OCI-LY7 (cell line): ENCODE measurements around the gene SERTAD2. TPM values are rescaled to one million over a fixed set of nuclear protein-coding genes. Genes with fewer than 3 reads are reported as not detected.

ENCODE experiments used
- BruUV-seq: library from RNA; stranded (reverse); fragments of 400-500 nt; replicated peaks from 2 replicates; lab custom pipeline; 2021; lab: Mats Ljungman, UMichigan
- CTCF ChIA-PET: fragments of 300-600 bp; sonication (Branson Sonifier 250); formaldehyde crosslinking; loops from one replicate; lab custom pipeline; 2022; ENCODE audit warnings: antibody characterized with exemption; ENCODE audit not compliant: unreplicated experiment; lab: Charles Lee
- POLR2A ChIA-PET: fragments of 300-600 bp; sonication (Branson Sonifier 250); formaldehyde crosslinking; loops from one replicate; lab custom pipeline; 2022; ENCODE audit warnings: antibody characterized with exemption; lab: Charles Lee
- DNase-seq: peaks from one replicate; pipeline ENCODE4 v3.0.0-alpha.2; 2015; ENCODE audit warnings: low spot score
- H2AFZ ChIP-seq: fragments of 200-600 bp; sonication (generic), shearing (Covaris generic); 2 replicates; pipeline ENCODE4 v1.6.1; 2014; ENCODE audit warnings: mild to moderate bottlenecking, antibody characterized with exemption, low read length, moderate library complexity
- H3K27ac ChIP-seq: fragments of 200-600 bp; sonication (generic); 2 replicates; pipeline ENCODE4 v1.5.1; 2014; ENCODE audit warnings: mixed run types, low read depth, mild to moderate bottlenecking, moderate library complexity, low read length, inconsistent platforms; ENCODE audit not compliant: poor library complexity, severe bottlenecking
- H3K36me3 ChIP-seq: fragments of 200-600 bp; sonication (generic); 2 replicates; pipeline ENCODE4 v1.6.1; 2014; ENCODE audit warnings: mild to moderate bottlenecking, antibody characterized with exemption, low read length, moderate library complexity, mixed read lengths; ENCODE audit not compliant: insufficient read depth
- H3K4me1 ChIP-seq: fragments of 200-600 bp; sonication (generic); 2 replicates; pipeline ENCODE4 v1.5.1; 2014; ENCODE audit warnings: mild to moderate bottlenecking, low read length; ENCODE audit not compliant: insufficient read depth, poor library complexity, severe bottlenecking
- H3K4me2 ChIP-seq: fragments of 200-600 bp; sonication (generic); 2 replicates; pipeline ENCODE4 v1.6.1; 2014; ENCODE audit warnings: mild to moderate bottlenecking, low read length
- H3K4me3 ChIP-seq: fragments of 200-600 bp; sonication (generic); 2 replicates; pipeline ENCODE4 v1.5.1; 2014; ENCODE audit warnings: mild to moderate bottlenecking, low read depth, low read length; ENCODE audit not compliant: poor library complexity, severe bottlenecking
- H3K79me2 ChIP-seq: fragments of 200-600 bp; sonication (generic); 2 replicates; pipeline ENCODE4 v1.6.1; 2016; ENCODE audit warnings: low read depth, mild to moderate bottlenecking, low read length, moderate library complexity, mixed read lengths; ENCODE audit not compliant: insufficient read depth
- H3K9me2 ChIP-seq: fragments of 200-600 bp; sonication (generic); 2 replicates; pipeline ENCODE4 v1.6.1; 2016; ENCODE audit warnings: mild to moderate bottlenecking, low read length, mixed read lengths; ENCODE audit not compliant: insufficient read depth
- H3K9me3 ChIP-seq: fragments of 200-600 bp; sonication (generic); 2 replicates; pipeline ENCODE4 v1.6.1; 2014; ENCODE audit warnings: mild to moderate bottlenecking, mixed run types, low read length, mixed read lengths
- H4K20me1 ChIP-seq: fragments of 200-600 bp; sonication (generic); 2 replicates; pipeline ENCODE4 v1.6.1; 2014; ENCODE audit warnings: mild to moderate bottlenecking, antibody characterized with exemption, low read length, moderate library complexity, mixed read lengths; ENCODE audit not compliant: insufficient read depth
- EZH2phosphoT487 ChIP-seq: fragments of 200-600 bp; sonication (generic); IDR thresholded peaks from 2 replicates; pipeline ENCODE4 v1.6.1; 2018; ENCODE audit warnings: low read depth, borderline replicate concordance, mild to moderate bottlenecking, mixed run types, antibody characterized with exemption, low read length, moderate library complexity, mixed read lengths
- intact Hi-C: fragments of 100-400 bp; cut with micrococcal nuclease; formaldehyde crosslinking; loops from one replicate; pipeline ENCODE4 v1.10.0; 2022; ENCODE audit not compliant: unreplicated experiment
- total RNA-seq, 2 experiments: library from RNA; depleted of rRNA in 1 of 2; stranded (reverse); fragments of >200 nt in 1 of 2; shearing (Covaris generic) in 1 of 2; gene quantifications; 2 replicates each; pipeline ENCODE4 v1.2.3, GENCODE V29; 2014 to 2022
- TF ChIP-seq, protein P1 (sequence below): fragments of 200-600 bp; sonication (generic); conservative IDR thresholded peaks from 2 replicates; pipeline ENCODE4 v1.5.1; 2014; ENCODE audit warnings: mild to moderate bottlenecking, antibody characterized with exemption, low read length, moderate library complexity, mixed read lengths

SERTAD2 gene
- total RNA-seq, 2 experiments from 2014 or later: 11.5 to 54.5 TPM

DNA sequence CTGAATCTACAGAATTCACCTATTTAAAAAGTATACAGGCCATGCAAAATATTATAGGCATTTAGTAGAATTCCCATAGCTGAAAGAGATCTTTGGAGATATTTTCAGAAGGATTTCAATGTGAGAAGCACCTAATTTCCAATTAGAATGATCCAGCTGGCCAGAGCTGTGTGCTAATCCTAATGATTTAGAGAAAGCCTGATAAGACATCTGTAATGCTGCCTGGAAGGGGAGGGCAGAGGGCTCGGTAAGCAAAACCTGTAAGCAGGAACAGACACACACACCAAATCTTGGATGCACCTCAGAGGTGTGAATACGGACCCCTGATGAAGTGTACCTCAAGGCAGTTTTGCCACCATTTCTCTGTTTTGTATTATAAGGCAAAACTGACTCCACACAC is 14.0 kb downstream of the SERTAD2 start:
- CTCF ChIA-PET: no interaction called here
- peaks cover 98% of the 10 kb centered on the region for H3K79me2 ChIP-seq

DNA sequence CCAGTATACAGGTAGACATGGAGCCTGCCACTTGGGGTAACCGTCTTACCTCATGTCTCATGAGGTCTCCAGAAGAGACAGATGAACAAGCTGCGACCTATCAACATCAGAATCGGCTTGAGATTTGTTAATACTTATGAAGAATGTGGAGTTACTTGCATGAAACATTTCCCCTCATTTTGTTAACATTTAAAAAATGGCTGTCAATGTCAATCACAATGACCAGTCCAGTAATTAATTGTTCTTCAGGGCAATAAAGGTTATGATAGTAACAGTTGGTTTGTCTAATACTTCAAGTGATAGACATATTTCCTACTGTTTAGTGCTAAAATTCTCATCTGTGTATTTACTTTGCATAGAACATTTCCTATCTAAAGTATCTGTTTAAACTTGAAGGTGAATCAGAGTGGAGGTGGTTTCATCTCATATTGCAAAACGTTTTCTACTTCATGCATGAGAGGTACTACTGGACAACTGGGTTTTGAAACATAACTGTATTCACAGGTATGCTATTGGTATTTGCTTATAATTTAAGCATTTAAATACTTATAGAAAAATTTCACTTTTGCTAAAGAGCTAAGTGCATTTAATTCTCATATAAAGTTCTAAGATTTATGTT is 15.1 kb downstream of the SERTAD2 start:
- peak overlapping the region; percentile 52 for H3K4me3 ChIP-seq
- H3K4me2 ChIP-seq: peak overlapping the region; percentile 96
- H3K9me3 ChIP-seq: no peaks in the 10 kb centered on the region
- no peak for DNase-seq
- H3K79me2 ChIP-seq: peaks cover 98% of the 10 kb centered on the region
- H3K27ac ChIP-seq: peak overlapping the region; percentile 88
- CTCF ChIA-PET: no interaction called here
- TF ChIP-seq, protein P1, sequence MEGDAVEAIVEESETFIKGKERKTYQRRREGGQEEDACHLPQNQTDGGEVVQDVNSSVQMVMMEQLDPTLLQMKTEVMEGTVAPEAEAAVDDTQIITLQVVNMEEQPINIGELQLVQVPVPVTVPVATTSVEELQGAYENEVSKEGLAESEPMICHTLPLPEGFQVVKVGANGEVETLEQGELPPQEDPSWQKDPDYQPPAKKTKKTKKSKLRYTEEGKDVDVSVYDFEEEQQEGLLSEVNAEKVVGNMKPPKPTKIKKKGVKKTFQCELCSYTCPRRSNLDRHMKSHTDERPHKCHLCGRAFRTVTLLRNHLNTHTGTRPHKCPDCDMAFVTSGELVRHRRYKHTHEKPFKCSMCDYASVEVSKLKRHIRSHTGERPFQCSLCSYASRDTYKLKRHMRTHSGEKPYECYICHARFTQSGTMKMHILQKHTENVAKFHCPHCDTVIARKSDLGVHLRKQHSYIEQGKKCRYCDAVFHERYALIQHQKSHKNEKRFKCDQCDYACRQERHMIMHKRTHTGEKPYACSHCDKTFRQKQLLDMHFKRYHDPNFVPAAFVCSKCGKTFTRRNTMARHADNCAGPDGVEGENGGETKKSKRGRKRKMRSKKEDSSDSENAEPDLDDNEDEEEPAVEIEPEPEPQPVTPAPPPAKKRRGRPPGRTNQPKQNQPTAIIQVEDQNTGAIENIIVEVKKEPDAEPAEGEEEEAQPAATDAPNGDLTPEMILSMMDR: no peak
- TF ChIP-seq EZH2phosphoT487: no peak
- no peak overlapping the region for H2AFZ ChIP-seq
- peaks cover 64% of the 10 kb centered on the region for H4K20me1 ChIP-seq
- H3K4me1 ChIP-seq: peaks cover 87% of the 10 kb centered on the region
- POLR2A ChIA-PET: interaction anchor here (0.7 to 7.3 kb wide), 7 partner anchors 10 to 226 kb away, joined by 3 to 109 read pairs (median 4); partner anchors contain the start of gene SERTAD2
- intact Hi-C loops: no loop called here
- peaks cover 55% of the 10 kb centered on the region for H3K36me3 ChIP-seq
- no TSS peak for BruUV-seq
- no peaks in the 10 kb centered on the region for H3K9me2 ChIP-seq

More for the DNA sequence above, 14.0 kb downstream of the SERTAD2 start:
- Histone ChIP-seq H3K9me3 (no peaks in the 10 kb centered on the region), H3K4me3 (peak overlapping the region; percentile 67), H3K36me3 (peaks cover 44% of the 10 kb centered on the region), H3K4me2 (peak overlapping the region; percentile 96), H3K27ac (peak overlapping the region; percentile 88), H3K4me1 (peaks cover 93% of the 10 kb centered on the region), H3K9me2 (no peaks in the 10 kb centered on the region), H2AFZ (no peak overlapping the region), H4K20me1 (peaks cover 61% of the 10 kb centered on the region)
- intact Hi-C loops: loop anchor here (5.0 kb wide), 2 partner anchors 117 to 393 kb away; partner anchors contain the start of gene AFTPH
- no peak for TF ChIP-seq EZH2phosphoT487
- TF ChIP-seq, protein P1: no peak
- no peak for DNase-seq
- no TSS peak for BruUV-seq
- POLR2A ChIA-PET: interaction anchor here (0.6 to 7.3 kb wide), 9 partner anchors 9 to 534 kb away, joined by 3 to 109 read pairs (median 4); partner anchors contain the start of gene SERTAD2

DNA sequence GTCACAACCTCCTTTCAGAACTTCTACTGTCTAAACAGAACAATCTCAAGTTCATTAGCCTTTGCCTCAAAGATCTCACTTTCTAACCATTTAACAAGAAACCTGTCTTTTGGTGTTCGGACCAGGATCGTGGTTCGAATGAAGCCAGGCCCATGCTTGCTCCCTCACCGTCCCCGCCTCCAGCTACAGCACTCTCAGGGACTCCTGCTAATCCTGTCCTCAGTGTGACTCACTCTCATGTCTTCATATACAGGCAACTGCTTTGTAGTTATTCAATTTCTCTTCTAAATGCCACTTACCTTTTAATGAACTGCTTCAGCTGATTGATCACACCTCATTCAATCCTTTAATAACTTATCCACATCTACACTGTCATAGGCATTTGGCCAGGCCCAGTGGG is 15.8 kb downstream of the SERTAD2 start:
- peaks cover 80% of the 10 kb centered on the region for H3K4me1 ChIP-seq
- H3K36me3 ChIP-seq: peaks cover 62% of the 10 kb centered on the region

More for the DNA sequence above, 15.8 kb downstream of the SERTAD2 start:
- H3K4me3 ChIP-seq: peak overlapping the region; percentile 52
- no peaks in the 10 kb centered on the region for H3K9me3 ChIP-seq
- TF ChIP-seq, protein P1: no peak
- no peak for TF ChIP-seq EZH2phosphoT487
- no peak overlapping the region for H2AFZ ChIP-seq
- H4K20me1 ChIP-seq: peaks cover 69% of the 10 kb centered on the region
- H3K4me2 ChIP-seq: peak overlapping the region; percentile 96
- H3K79me2 ChIP-seq: peaks cover 98% of the 10 kb centered on the region
- ChIA-PET CTCF (interaction anchor here (0.6 kb wide), 1 partner anchor 113 kb away, joined by 3 read pairs; no protein-coding TSS in a partner anchor), POLR2A (interaction anchor here (1.5 to 2.3 kb wide), 2 partner anchors 11 to 110 kb away, joined by 3 to 8 read pairs; no protein-coding TSS in a partner anchor)
- DNase-seq: no peak
- peak overlapping the region; percentile 88 for H3K27ac ChIP-seq
- H3K9me2 ChIP-seq: no peaks in the 10 kb centered on the region
- intact Hi-C loops: loop anchor here (2.0 kb wide), 1 partner anchor 279 kb away; no protein-coding TSS in a partner anchor
- no TSS peak for BruUV-seq
